ENCODE data around the gene MZT2A. TPM values are rescaled to one million over a fixed set of nuclear protein-coding genes. Genes with fewer than 3 reads are reported as not detected.
"Not testable (repeated sequence)": the region's sequence is repeated elsewhere in the genome, so short reads cannot be mapped to it uniquely, and the experiment has no call there.

MZT2A gene
- total and polyA plus RNA-seq, 9 of the 15 experiments (the other 6 are each of a cell fraction or from before 2014, with no cell fraction given): 5.8 to 355 (median 101) TPM

DNA sequence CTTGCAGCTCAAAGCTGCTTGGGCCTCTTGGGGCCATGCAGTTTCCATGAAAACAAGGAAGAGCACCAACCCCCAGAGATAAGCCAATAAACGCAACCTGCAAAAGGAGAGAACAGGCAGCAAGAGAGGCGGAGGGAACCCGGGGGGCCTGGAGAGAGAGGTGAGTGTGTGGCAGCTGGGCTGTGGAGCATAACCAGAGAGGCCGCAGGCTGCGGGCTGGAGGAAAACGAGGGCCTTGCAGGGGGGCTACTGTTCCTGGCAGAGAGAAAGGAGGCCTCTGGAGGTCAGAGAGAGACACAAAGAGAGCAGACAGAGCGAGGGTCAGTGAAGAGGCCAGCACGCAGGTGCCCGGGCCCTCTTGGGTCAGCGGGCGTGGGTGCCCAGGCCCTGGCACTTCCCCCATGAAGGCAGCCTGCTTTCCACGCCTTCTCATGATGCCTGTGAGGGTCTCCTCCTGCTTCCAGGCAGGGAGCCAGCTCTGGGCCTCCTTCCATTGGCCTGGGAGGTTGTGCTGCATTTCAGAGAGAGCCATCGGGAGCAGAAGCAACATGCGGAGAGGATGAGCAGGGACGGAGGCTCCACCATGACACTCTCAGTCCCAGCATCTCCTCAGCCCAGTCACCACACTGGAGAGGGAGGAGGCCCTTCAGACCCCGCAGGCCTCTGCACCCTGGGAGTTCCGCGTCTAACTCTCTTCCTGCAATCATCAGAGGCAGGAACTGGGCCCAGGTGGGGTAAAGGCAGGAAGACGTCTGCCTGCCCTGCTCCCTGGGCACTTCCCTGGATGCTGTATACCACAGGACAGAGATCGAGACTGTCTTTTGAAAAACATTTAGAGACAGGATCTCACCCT, 1.4 kb downstream of the MZT2A start:
- not testable (repeated sequence) for BruUV-seq (replicated peaks)
- ATAC-seq: peak; percentile 1; the same call in 1 of the 3 replicates

More for the DNA sequence above, 1.4 kb downstream of the MZT2A start:
- peak overlapping the region; percentile 96 to 98 for H3K9ac ChIP-seq (ENCODE audit: insufficient read depth in 1 of 2, low read depth in 2 of 2, low read length in 2 of 2)
- POLR2A ChIA-PET; H3K9me1 ChIP-seq (ENCODE audit: control insufficient read depth, insufficient read depth, low read length); H3K9me3 ChIP-seq (replicated peaks; ENCODE audit: control insufficient read depth, insufficient read depth, low read depth, low read length); H4K20me1 ChIP-seq (replicated peaks; ENCODE audit: control insufficient read depth, insufficient read depth, low read length); H3K27me3 ChIP-seq (ENCODE audit: control insufficient read depth in 2 of 2, insufficient read depth in 2 of 2, low read length in 2 of 2); in situ Hi-C loops (cut with MboI); CTCF ChIA-PET (ENCODE audit: low intra/inter-chr PET ratio): not testable (repeated sequence)
- 0 out of 2 replicates have a peak, but pooled peaks have one; percentile 11 for TF ChIP-seq RB1 (IDR thresholded peaks at IDR 0.05; ENCODE audit: low read depth)
- TF ChIP-seq RBFOX2 (IDR thresholded peaks at IDR 0.05; ENCODE audit: low read depth, low read length): peak; percentile 25; the same call in 1 of the 2 replicates
- intact Hi-C loops (cut with micrococcal nuclease): loop anchor here (5.0 kb wide), 1 partner anchor 181 kb away; no protein-coding TSS in a partner anchor
- peak overlapping the region; percentile 72 for H3K27ac ChIP-seq (ENCODE audit: extremely low read depth, low read depth, low read length)
- peak overlapping the region; percentile 99 for H3K4me3 ChIP-seq
- peaks cover 75% of the 10 kb centered on the region for H3K79me2 ChIP-seq (ENCODE audit: control insufficient read depth, insufficient read depth, low read length)
- H3K36me3 ChIP-seq (ENCODE audit: control insufficient read depth, insufficient read depth, low read length): peaks cover 34% of the 10 kb centered on the region; the same call in 1 of the 3 replicates
- H2AFZ ChIP-seq (ENCODE audit: low read depth, low read length): peak overlapping the region; percentile 33; the same call in 1 of the 2 replicates
- DNase-seq (ENCODE audit: extremely low read depth in 1 of 4, low spot score in 3 of 4) (peak in 1 of 4 experiments; percentile 29), FAIRE-seq (peak; percentile 11)
- peak overlapping the region; percentile 85 for H3K4me2 ChIP-seq (ENCODE audit: insufficient read depth, low read length)
- WGBS (ENCODE audit: insufficient coverage, low coverage, missing lambda C conversion rate): 41% methylated on average over 10 of the region's 20 CpGs
- H3K4me1 ChIP-seq (replicated peaks in 1 of 2; ENCODE audit: control insufficient read depth in 2 of 2, insufficient read depth in 2 of 2, low read length in 2 of 2): peaks cover 6 to 43% of the 10 kb centered on the region in 2 experiments; a peak in 4 of 5 replicates

All from K562 (cell line).